Panc1 (cell line): ENCODE results near the gene SEC63. TPM values are rescaled to one million over a fixed set of nuclear protein-coding genes. Genes with fewer than 3 reads are reported as not detected.

Source experiments
- total RNA-seq: library from RNA; stranded (reverse); gene quantifications from one replicate; pipeline ENCODE4 v1.2.1, GENCODE V29; 2021; ENCODE audit not compliant: unreplicated experiment

SEC63 gene
- total RNA-seq, 1 experiment from 2014 or later: 172 TPM

Other genes starting within 250 kb of the SEC63 start
- gene SCML4, start 133.9 kb downstream of the SEC63 start, total RNA-seq: 0.15 TPM
- 277 TPM for gene OSTM1, start 116.5 kb upstream of the SEC63 start, total RNA-seq
- gene NR2E1, start 207.8 kb upstream of the SEC63 start, total RNA-seq: 0.13 TPM